Fibroblast of the conjunctiva (primary cell): ENCODE results near the gene SYNJ1.
"Not testable (repeated sequence)": the region's sequence is repeated elsewhere in the genome, so short reads cannot be mapped to it uniquely, and the experiment has no call there.

Experiments
- DNase-seq: peaks from one replicate; pipeline ENCODE4 v3.0.0-alpha.2; 2010; ENCODE audit warnings: low read depth

Gene SYNJ1

DNA sequence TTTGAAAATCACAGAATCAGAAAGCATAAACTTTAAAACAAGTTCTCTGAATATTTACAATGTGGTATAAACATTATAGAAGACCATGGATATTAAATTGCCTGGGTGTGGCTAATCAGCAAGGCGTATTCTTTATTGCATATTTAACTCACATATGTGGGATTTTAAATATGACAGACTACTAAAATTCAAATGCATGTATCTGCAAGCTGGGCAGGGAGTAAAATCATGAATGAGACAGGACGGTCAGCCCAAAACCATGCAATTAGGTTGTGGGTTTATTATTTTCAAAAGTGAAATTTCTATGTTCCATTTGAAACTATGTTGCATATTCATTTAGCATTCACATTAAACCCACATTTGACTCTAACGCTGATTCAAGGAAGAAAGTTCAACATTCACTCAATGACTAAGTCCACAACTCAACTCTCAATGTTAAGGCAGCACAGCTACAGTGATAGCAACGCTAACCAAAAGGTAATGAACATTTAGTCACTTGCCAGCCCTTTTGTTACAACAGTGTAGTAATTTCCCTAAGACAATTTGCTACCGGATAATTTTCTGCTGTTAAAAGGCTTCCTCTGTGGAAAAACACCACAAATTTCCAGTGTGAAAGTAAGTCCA lies 6.3 kb upstream of the SYNJ1 start:
- DNase-seq = no peak

- DNase-seq = no peak
Observed at GRCh38 chr21:32733356-32733755, 5.5 kb upstream of the SYNJ1 start.

DNA sequence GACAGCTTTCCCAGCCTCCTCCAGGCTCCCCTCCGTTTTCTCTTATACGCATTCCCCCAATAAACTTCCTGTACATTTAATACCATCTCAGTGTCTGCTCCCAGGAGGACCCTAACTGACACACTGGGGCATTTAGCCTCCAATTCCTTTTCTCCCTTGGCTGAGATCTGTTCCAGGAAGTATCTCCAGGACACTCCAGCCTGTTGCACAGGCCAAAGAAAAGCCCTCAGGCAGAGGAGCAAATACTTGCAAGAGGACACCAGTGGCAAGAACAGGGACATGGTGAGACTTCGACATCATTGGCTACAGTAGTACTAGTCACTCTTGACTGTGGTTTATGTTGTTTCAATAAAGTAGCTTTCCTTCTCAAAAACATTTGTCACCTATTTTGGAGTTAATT lies 4.7 kb upstream of the SYNJ1 start:
- DNase-seq = no peak

DNA sequence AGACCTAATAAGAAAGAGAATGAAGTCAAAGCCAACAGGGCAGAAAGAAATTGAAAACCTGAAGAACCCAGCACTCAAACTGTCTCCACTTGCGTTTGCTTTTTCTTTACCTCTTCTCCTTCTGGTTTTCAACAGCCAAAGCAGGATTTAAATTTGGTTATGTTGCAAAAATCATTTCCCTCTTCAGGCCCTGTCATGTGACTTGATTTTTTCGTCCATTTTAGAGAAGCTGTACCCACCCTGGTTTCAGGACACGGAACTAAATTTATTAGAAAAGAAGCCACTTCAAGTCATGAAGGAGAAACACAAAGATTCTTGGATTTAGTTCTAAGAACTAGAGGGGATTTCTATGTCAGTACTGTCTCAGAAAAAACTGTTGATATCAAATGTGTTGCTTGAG lies 1.0 kb upstream of the SYNJ1 start:
- DNase-seq = no peak

- no peak for DNase-seq
Observed at GRCh38 chr21:32728456-32728839, 635 bp upstream of the SYNJ1 start.

DNA sequence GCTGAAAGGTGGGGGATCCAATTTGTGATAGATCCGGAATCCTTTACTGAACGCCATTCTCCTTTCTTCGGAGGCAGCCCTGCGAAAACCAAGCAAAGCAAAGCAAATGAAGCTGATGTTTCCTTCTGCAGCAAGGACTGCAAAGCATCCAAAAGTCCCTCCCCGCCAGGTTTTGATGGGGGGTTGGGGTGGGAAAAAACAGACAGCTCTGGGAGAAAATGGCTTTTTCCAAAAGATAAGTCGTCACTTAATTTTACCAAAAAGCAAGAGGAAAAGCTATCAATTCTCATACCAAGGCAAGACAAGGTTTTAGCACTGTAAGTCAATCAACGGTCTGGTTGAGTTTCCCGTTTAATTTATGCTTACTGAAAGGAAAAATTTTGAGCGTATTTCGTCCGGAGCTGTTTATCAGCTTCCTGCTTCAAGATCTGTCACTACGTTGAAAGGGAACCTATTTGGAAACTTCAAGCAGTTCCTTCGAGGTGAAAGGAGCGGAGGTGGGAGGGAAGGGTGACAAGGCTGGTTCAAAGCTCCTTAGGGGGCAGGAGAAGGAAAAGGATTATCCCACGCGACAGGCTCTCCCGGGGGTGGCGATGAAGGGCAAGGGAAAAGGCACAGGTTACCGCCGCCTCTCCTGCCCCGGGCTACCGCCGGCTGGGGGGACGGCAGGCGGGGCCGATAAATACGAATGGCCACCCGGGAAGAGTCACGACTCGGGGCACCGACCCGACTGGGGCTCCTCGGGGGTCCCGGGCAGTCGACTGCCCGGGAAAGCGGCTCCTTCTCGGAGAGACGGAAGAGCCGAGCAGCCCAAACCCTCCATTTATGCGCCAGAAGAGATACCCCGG lies 750 bp downstream of the SYNJ1 start:
- no peak for DNase-seq

DNA sequence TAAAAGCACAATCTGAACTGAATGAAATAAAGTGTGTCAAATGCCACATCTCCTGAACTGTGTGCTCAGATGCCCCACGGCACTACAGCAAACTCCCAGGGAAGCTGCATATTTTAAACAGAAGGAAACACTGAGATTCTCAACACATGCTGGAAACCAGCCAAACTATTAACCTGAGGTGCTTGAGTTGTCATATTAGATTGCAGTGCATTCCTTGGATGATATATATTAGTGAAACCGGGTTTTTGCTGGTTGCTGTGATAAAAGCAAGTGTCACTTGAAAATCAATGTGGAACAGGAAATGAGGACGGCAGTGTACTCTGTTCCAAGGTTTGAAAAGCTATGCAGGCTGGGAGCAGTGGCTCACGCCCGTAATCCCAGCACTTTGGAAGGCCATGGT lies 8.7 kb downstream of the SYNJ1 start:
- no peak for DNase-seq

- no peak for DNase-seq
Observed at GRCh38 chr21:32717851-32718316, 9.9 kb downstream of the SYNJ1 start.

- DNase-seq = no peak
Observed at GRCh38 chr21:32716486-32716885, 11.3 kb downstream of the SYNJ1 start.

- no peak for DNase-seq
Observed at GRCh38 chr21:32713726-32714125, 14.1 kb downstream of the SYNJ1 start.

- DNase-seq = no peak
Observed at GRCh38 chr21:32712641-32713040, 15.2 kb downstream of the SYNJ1 start.

GRCh38 chr21:32712043-32712442 lies 15.8 kb downstream of the SYNJ1 start:
- DNase-seq = no peak

- DNase-seq = no peak
Observed at GRCh38 chr21:32710987-32711386, 16.8 kb downstream of the SYNJ1 start.

DNA sequence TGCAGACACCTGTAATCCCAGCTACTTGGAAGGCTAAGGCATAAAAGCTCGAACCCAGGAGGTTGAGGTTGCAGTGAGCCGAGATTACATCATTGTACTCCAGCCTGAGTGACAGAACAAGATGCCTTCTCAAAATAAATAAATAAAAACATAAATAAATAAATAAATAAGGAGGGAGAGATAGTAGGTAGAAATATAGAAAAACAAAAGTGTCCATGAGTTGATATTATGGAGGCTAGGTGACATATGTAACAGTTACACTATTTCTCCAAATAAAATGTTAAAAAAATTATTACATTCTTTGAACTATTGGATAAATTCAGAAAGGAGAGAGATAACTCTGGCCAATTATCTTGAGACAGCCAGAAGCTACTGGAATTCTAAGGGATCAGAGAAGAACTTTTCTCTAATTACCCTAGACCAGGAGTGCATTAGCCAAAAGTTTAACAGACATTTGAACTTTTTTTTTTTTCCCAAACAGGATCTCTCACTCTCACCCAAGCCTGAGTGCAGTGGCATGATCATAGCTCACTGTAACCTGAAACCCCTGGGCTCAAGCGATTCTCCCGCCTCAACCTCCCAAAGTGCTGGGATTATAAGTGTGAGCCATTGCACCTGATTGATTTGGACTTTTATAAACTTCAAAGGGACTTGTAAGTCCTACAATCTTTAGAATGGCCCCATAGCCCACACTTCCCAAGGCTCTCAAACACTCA lies 17.6 kb downstream of the SYNJ1 start:
- DNase-seq = no peak

DNA sequence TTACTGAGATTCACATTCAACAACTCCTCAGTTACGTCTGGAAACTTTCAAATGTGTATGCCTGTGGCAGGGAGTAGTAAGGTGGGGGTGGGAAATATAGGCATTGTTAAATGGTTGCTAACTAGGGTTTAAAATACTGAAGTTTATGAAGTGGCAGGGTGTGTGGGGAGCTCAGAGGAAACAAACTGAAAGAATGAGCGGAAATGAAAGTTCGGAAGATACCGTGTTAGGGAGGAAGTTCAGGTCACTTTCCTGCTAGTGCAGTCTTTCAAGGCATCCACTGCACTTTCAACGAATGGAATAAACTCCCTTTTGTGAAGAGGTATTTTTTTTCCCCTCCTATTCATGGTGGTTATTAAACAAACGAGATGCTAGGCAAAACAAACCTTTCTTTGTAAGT lies 19.7 kb downstream of the SYNJ1 start:
- DNase-seq = no peak

DNA sequence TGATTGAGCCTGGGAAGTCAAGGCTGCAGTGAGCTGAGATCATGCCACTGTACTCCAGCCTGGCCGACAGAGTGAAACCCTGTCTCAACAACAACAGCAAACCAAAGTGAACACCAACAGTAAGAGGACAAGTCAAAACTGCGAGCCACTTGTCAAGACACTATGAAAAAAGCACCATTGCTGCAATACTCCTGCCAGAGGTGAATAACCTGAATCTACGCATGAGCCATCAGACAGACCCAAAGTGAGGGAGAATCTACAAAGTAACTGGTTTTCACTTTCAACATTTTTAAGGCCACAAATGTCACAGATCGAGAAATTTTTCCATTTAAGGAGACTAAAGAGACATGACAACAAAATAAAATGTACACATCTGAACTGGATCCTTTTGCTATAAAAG lies 21.9 kb downstream of the SYNJ1 start:
- DNase-seq = no peak

DNA sequence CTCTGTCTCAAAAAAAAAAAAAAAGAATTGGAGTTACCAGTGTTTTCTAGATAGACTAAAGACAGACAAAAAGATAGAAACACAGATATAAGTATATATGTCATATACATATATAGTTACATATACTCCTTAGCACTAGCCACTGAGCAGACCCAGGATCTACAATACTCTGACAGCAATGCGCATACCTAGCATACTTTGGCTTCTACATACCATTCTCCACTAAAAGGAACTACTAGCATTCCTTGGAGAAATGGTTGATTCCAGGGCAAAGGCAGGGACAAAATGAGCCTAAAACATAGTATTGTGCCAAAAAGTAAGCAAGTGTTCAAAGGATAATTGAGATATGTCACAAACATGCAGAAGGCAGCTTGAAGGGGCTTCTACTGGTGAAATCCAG lies 22.7 kb downstream of the SYNJ1 start:
- no peak for DNase-seq

DNA sequence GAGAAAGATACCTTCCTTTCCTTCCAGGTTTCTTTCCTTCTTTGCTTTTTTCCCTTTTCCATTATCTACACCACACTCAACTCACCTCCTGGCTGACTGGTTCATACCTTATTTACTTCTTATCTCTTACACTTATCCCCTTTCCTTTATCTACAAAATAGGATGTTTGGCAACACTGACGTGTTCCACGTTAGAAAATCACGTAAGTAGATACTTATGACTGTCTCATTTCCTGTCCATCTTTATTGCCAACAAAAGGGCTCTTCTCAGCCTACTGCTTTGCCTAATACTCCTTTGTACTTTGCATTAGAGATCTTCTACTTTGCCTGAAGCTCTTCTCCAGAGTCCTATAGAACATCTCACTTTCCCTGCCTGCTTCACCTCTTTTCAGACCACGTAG lies 25.1 kb downstream of the SYNJ1 start:
- no peak for DNase-seq

- no peak for DNase-seq
Observed at GRCh38 chr21:32698971-32699693, 28.7 kb downstream of the SYNJ1 start.

DNA sequence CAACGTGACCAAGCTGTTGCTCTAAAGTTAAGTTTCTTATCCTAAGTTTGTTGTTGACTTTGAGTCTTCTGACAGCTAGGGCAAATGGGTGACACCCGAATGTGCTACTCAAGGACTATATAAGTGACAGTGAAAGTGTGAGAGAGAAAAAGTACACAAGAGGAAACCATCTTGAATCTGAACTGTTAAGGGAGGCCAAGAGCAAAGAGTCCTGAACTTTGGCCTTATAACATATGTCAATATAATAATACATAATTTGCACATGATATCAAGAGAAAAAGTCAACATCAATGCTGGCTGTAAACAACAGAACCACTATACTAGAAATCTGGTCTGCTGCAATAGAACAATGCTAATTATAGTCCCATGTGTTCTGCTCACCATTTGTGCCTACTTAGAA lies 29.5 kb downstream of the SYNJ1 start:
- no peak for DNase-seq

GRCh38 chr21:32695482-32695881 lies 32.3 kb downstream of the SYNJ1 start:
- DNase-seq = not testable (repeated sequence)

GRCh38 chr21:32693581-32693980 lies 34.2 kb downstream of the SYNJ1 start:
- DNase-seq = no peak
